Measurements from ENCODE around the gene TP53AIP1.
"Not testable (repeated sequence)": the region's sequence is repeated elsewhere in the genome, so short reads cannot be mapped to it uniquely, and the experiment has no call there.

The TP53AIP1 gene

GRCh38 chr11:128926000-128926399 is 16.7 kb downstream of the TP53AIP1 start:
- DNase-seq (ENCODE audit: low read depth in 3 of 3, low spot score in 1 of 3): no peak

- DNase-seq (ENCODE audit: low read depth in 3 of 3, low spot score in 1 of 3): no peak
Measured at GRCh38 chr11:128925250-128925600, 17.4 kb downstream of the TP53AIP1 start.

- no peak for DNase-seq (ENCODE audit: low read depth in 3 of 3, low spot score in 1 of 3)
Measured at GRCh38 chr11:128924510-128925249, 18.0 kb downstream of the TP53AIP1 start.

- no peak for DNase-seq (ENCODE audit: low read depth in 3 of 3, low spot score in 1 of 3)
Measured at GRCh38 chr11:128924104-128924503, 18.6 kb downstream of the TP53AIP1 start.

- no peak for DNase-seq (ENCODE audit: low read depth in 3 of 3, low spot score in 1 of 3)
Measured at GRCh38 chr11:128921793-128922192, 20.9 kb downstream of the TP53AIP1 start.

- no peak for DNase-seq (ENCODE audit: low read depth in 3 of 3, low spot score in 1 of 3)
Measured at GRCh38 chr11:128920666-128921065, 22.0 kb downstream of the TP53AIP1 start.

- not testable (repeated sequence) for DNase-seq (ENCODE audit: low read depth in 3 of 3, low spot score in 1 of 3)
Measured at GRCh38 chr11:128919635-128920034, 23.0 kb downstream of the TP53AIP1 start.

- no peak for DNase-seq (ENCODE audit: low read depth in 3 of 3, low spot score in 1 of 3)
Measured at GRCh38 chr11:128919216-128919615, 23.5 kb downstream of the TP53AIP1 start.

- no peak for DNase-seq (ENCODE audit: low read depth in 3 of 3, low spot score in 1 of 3)
Measured at GRCh38 chr11:128917144-128917724, 25.4 kb downstream of the TP53AIP1 start.

GRCh38 chr11:128916681-128917080 is 26.0 kb downstream of the TP53AIP1 start:
- no peak for DNase-seq (ENCODE audit: low read depth in 3 of 3, low spot score in 1 of 3)

GRCh38 chr11:128916037-128916572 is 26.6 kb downstream of the TP53AIP1 start:
- no peak for DNase-seq (ENCODE audit: low read depth in 3 of 3, low spot score in 1 of 3)

GRCh38 chr11:128915149-128915521 is 27.5 kb downstream of the TP53AIP1 start:
- no peak for DNase-seq (ENCODE audit: low read depth in 3 of 3, low spot score in 1 of 3)

GRCh38 chr11:128914216-128915148 is 28.2 kb downstream of the TP53AIP1 start:
- no peak for DNase-seq (ENCODE audit: low read depth in 3 of 3, low spot score in 1 of 3)

- no peak for DNase-seq (ENCODE audit: low read depth in 3 of 3, low spot score in 1 of 3)
Measured at GRCh38 chr11:128913806-128914205, 28.9 kb downstream of the TP53AIP1 start.

GRCh38 chr11:128911701-128912100 is 31.0 kb downstream of the TP53AIP1 start:
- DNase-seq (ENCODE audit: low read depth in 3 of 3, low spot score in 1 of 3): no peak

- no peak for DNase-seq (ENCODE audit: low read depth in 3 of 3, low spot score in 1 of 3)
Measured at GRCh38 chr11:128911239-128911638, 31.4 kb downstream of the TP53AIP1 start.

GRCh38 chr11:128910576-128910975 is 32.1 kb downstream of the TP53AIP1 start:
- DNase-seq (ENCODE audit: low read depth in 3 of 3, low spot score in 1 of 3): no peak

GRCh38 chr11:128909438-128910125 is 33.1 kb downstream of the TP53AIP1 start:
- no peak for DNase-seq (ENCODE audit: low read depth in 3 of 3, low spot score in 1 of 3)

GRCh38 chr11:128908391-128909246 is 34.1 kb downstream of the TP53AIP1 start:
- no peak for DNase-seq (ENCODE audit: low read depth in 3 of 3, low spot score in 1 of 3)

GRCh38 chr11:128907585-128907984 is 35.1 kb downstream of the TP53AIP1 start:
- DNase-seq (ENCODE audit: low read depth in 3 of 3, low spot score in 1 of 3): no peak
